Measurements from ENCODE around the gene RPA1. TPM values are rescaled to one million over a fixed set of nuclear protein-coding genes. Genes with fewer than 3 reads are reported as not detected.

The RPA1 gene
- total RNA-seq, 2 experiments from 2014 or later = 314 to 325 TPM

DNA sequence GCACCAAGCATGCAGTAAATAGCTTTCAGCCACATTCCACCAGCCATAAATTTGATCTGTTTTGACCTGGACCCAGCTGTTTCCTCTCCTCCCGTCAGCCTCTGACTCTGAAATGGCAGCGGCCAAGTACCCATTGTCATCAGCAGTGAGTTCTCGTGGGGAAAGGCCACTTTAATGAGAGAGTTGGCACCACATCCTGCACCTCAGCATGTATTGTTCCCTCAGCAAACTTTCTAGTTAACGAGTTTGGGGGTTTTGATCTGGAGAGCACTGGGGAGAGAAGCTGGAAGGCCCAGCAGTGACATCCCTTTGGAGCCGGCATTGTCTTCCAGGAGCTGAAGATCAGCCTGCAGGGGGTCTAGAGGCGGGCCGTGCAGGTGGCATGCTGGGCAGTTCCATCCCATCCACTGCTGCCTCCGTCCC lies 84.9 kb downstream of the RPA1 start:
- no peak for ATAC-seq
- Mint-ChIP-seq H3K4me1 (ENCODE audit: low read depth) (no peaks in the 10 kb centered on the region), H3K4me3 (no peak overlapping the region), H3K36me3 (ENCODE audit: low read depth) (no peaks in the 10 kb centered on the region), H3K9me3 (ENCODE audit: insufficient read depth) (no peaks in the 10 kb centered on the region), H3K27ac (no peak overlapping the region), H3K27me3 (ENCODE audit: low read depth) (peaks cover 11% of the 10 kb centered on the region)
- DNase-seq = no peak
- ChIA-PET CTCF (interaction anchor here (1.2 kb wide), 1 partner anchor 111 kb away, joined by 4 read pairs; no protein-coding TSS in a partner anchor), POLR2A (no interaction called here)

DNA sequence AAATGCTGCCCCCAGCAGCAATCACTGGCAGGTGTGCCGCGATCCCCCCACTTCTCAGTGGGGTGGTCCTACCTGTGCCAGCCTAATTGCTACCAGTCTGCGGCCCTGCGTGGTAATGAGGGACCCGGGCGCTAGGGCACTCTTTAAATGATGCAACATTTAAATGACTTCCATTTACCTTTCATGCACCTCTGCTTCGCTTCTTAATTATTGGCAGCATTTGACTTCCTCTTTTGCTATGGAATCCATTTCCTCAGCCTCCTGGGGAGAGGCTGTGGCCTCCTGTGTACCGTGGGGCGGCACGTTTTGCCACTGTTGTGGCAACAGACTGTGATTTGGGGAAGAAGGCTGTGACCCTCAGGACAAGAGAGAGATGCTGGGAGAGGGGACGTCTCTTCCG lies 86.1 kb downstream of the RPA1 start:
- Mint-ChIP-seq H3K4me1 (ENCODE audit: low read depth) (no peaks in the 10 kb centered on the region), H3K27me3 (ENCODE audit: low read depth) (peaks cover 7% of the 10 kb centered on the region), H3K9me3 (ENCODE audit: insufficient read depth) (no peaks in the 10 kb centered on the region), H3K27ac (no peak overlapping the region), H3K36me3 (ENCODE audit: low read depth) (no peaks in the 10 kb centered on the region), H3K4me3 (no peak overlapping the region)
- DNase-seq = no peak
- POLR2A ChIA-PET = no interaction called here
- ATAC-seq = no peak
- CTCF ChIA-PET = no interaction called here

DNA sequence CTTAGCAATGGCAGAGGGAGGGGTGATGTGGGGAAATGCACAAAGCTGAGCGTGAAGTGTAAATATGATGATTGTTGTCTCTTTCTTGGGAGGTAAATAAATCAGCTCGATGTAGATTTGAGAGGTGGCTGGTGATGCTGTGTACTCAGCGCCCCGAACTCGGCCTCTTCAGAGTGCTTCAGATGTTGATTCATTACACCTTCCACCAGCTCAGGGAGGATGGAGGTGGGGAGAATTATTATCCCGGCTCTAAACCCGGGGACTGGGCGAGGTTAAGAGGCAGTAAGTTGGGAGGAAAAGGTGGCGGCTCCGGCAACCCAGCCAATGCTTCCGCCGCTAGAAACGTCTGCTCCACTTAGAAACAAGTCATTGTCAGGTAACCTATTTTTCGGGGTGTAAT lies 86.5 kb downstream of the RPA1 start:
- no peaks in the 10 kb centered on the region for H3K9me3 Mint-ChIP-seq (ENCODE audit: insufficient read depth)
- no peak overlapping the region for H3K27ac Mint-ChIP-seq
- no peaks in the 10 kb centered on the region for H3K36me3 Mint-ChIP-seq (ENCODE audit: low read depth)
- H3K4me3 Mint-ChIP-seq = no peak overlapping the region
- CTCF ChIA-PET = no interaction called here
- H3K27me3 Mint-ChIP-seq (ENCODE audit: low read depth) = peaks cover 7% of the 10 kb centered on the region
- POLR2A ChIA-PET = no interaction called here
- no peak for DNase-seq
- ATAC-seq = no peak
- no peaks in the 10 kb centered on the region for H3K4me1 Mint-ChIP-seq (ENCODE audit: low read depth)

DNA sequence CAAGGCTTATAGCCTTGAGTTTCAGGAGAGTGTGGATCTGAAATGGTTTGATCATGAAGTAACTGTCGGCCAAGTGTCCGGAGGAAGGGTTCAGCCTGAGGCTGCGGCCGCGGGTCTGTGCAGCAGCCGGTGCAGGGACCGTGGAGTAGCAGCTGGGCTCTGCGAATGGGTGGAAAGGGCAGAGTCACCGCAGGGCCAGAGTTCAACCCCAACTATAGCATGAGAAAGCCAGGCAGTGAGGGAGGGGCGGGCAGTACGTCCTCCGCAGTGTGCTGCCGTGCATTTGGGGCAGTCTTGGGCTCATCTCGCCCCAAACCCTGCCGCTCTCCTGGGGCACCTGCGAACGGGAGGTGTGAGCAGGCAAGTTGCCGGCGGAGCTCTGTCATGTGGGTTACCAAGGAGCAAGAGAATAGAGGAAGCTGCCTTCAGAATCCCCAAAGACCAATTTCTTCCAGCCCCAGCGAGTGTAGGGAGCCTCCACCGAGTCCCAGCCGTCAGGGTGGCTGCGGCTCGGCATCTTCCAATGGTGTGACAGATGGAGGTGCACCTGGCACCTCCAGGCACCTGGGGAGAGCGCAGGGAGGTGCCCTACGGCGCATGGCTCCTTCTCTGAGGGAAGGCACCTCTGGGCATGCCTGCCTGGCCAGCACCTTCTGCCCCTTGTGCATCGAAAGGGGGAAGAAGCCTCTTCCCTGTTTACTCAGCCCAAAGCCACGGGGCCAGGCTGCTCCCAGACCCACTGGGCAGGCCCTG lies 87.3 kb downstream of the RPA1 start:
- Mint-ChIP-seq H3K36me3 (ENCODE audit: low read depth) (no peaks in the 10 kb centered on the region), H3K27ac (no peak overlapping the region), H3K9me3 (ENCODE audit: insufficient read depth) (no peaks in the 10 kb centered on the region), H3K27me3 (ENCODE audit: low read depth) (peaks cover 2% of the 10 kb centered on the region), H3K4me1 (ENCODE audit: low read depth) (no peaks in the 10 kb centered on the region), H3K4me3 (no peak overlapping the region)
- DNase-seq (no peak), ATAC-seq (no peak)
- ChIA-PET POLR2A (no interaction called here), CTCF (no interaction called here)

DNA sequence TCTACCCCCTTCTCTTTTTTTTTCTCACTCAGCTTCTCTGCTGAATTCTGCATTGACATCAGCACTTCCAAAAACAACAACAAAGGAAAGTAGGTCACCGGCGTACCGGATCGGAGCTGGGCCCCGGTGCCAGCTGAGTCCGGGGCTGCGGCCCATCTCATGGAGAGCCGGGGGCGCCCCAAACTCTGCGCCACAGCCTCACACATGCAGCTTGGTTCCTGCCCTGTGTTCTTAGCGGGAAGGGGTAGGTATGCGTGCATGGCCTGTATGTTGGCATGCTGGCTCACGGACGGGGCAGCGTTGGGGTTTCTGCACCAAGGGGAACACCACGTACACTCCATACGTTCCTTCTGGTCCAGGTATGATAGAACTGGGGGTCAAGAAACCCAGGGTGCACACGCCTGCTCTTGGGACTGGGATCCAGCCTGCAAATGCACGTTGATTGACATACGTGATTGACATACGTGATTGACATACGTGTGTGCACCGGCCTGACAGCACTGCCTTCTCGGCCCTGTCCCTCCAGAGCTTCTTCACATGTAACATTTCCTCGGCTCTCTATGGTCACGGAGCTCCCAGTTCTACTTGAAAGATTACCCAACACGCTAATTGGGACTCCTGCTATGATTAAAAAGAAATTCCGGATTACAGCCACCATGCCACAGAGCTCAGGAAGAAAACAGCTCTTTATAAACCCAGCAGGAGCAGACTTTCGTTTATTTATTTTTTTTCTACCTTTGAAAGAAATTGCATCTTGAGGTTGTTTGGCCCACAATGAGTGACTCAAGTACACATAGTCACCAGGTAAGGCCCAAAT lies 88.7 kb downstream of the RPA1 start:
- H3K36me3 Mint-ChIP-seq (ENCODE audit: low read depth) = no peaks in the 10 kb centered on the region
- H3K4me3 Mint-ChIP-seq = no peak overlapping the region
- ChIA-PET CTCF (interaction anchor here (0.6 to 1.2 kb wide), 2 partner anchors 8 to 10 kb away, joined by 3 to 4 read pairs; no protein-coding TSS in a partner anchor), POLR2A (interaction anchor here (0.8 kb wide), 1 partner anchor 8 kb away, joined by 8 read pairs; no protein-coding TSS in a partner anchor)
- H3K27me3 Mint-ChIP-seq (ENCODE audit: low read depth) = peaks cover 2% of the 10 kb centered on the region
- no peaks in the 10 kb centered on the region for H3K4me1 Mint-ChIP-seq (ENCODE audit: low read depth)
- DNase-seq (no peak), ATAC-seq (no peak)
- no peaks in the 10 kb centered on the region for H3K9me3 Mint-ChIP-seq (ENCODE audit: insufficient read depth)
- no peak overlapping the region for H3K27ac Mint-ChIP-seq

DNA sequence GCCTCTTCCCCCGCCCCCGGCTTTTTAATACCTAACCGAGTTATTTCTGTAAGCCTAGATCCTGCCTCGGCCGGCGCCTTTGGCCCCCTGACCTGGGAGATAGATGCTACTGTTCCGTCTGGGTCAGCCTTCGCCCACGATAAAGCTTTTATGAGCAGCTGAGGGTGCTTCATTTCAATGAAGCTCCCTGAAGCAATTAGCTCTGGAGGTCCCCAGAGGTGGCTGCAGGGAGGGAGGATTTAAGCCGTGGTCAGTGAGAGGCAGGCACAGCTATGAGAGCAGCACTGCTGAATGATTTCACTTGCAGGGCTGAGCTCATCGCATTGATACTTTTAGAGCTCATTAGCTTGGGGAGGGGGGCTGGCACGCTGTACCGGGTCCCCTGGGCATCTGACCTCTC lies 89.4 kb downstream of the RPA1 start:
- no peak overlapping the region for H3K27ac Mint-ChIP-seq
- no peaks in the 10 kb centered on the region for H3K4me1 Mint-ChIP-seq (ENCODE audit: low read depth)
- no peaks in the 10 kb centered on the region for H3K9me3 Mint-ChIP-seq (ENCODE audit: insufficient read depth)
- POLR2A ChIA-PET = interaction anchor here (0.8 kb wide), 1 partner anchor 9 kb away, joined by 8 read pairs; no protein-coding TSS in a partner anchor
- ATAC-seq = no peak
- CTCF ChIA-PET = interaction anchor here (0.6 to 1.2 kb wide), 3 partner anchors 9 to 11 kb away, joined by 3 to 4 read pairs (median 3); no protein-coding TSS in a partner anchor
- no peak for DNase-seq
- H3K4me3 Mint-ChIP-seq = no peak overlapping the region
- H3K36me3 Mint-ChIP-seq (ENCODE audit: low read depth) = no peaks in the 10 kb centered on the region
- peaks cover 4% of the 10 kb centered on the region for H3K27me3 Mint-ChIP-seq (ENCODE audit: low read depth)

DNA sequence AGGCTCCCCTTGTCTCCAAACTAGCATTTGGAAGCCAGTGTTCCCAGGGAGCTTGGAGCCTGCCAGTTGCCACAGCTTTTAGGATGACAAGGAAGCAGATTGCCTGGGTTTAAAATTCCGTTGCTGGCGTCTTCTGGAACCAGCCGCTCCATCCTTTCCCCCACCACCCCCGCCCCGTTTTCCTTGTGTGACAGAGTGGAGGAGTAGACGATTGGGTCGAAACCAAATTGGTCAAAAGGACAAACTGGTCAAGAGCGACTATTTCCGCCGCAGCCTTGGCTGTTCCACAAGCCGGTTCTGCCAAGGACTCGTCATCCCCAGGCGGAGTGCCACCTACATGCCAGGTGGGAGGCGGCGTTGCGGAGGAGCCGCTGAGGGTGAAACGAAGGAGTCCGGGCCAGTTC lies 91.1 kb downstream of the RPA1 start:
- no peaks in the 10 kb centered on the region for H3K4me1 Mint-ChIP-seq (ENCODE audit: low read depth)
- no peaks in the 10 kb centered on the region for H3K36me3 Mint-ChIP-seq (ENCODE audit: low read depth)
- no peak for ATAC-seq
- H3K4me3 Mint-ChIP-seq = no peak overlapping the region
- H3K9me3 Mint-ChIP-seq (ENCODE audit: insufficient read depth) = no peaks in the 10 kb centered on the region
- DNase-seq = no peak
- CTCF ChIA-PET = no interaction called here
- H3K27me3 Mint-ChIP-seq (ENCODE audit: low read depth) = peaks cover 2% of the 10 kb centered on the region
- POLR2A ChIA-PET = no interaction called here
- H3K27ac Mint-ChIP-seq = no peak overlapping the region

DNA sequence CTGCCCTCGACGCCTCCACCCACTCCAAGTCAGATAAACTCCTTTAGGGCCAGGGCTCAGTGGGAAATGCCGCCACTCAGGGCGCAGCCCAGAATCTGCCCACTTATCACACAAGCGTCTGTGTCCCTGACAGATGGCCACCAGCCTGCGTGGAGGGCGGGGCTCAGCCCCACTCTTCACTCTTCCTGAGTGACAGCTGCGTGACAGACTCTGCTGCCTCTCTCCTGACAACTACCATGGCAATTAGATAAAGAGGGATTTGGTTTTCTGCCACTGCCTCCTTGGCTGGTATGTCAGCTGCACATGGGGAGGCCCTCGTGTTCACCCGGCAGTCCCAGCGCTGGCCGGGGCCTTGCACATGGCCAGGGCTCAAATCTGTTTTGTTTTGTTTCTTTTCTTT lies 99.2 kb downstream of the RPA1 start:
- H3K9me3 Mint-ChIP-seq (ENCODE audit: insufficient read depth) = no peaks in the 10 kb centered on the region
- H3K27ac Mint-ChIP-seq = no peak overlapping the region
- CTCF ChIA-PET = no interaction called here
- peaks cover 2% of the 10 kb centered on the region for H3K27me3 Mint-ChIP-seq (ENCODE audit: low read depth)
- no peak for DNase-seq
- H3K4me1 Mint-ChIP-seq (ENCODE audit: low read depth) = no peaks in the 10 kb centered on the region
- H3K36me3 Mint-ChIP-seq (ENCODE audit: low read depth) = no peaks in the 10 kb centered on the region
- ATAC-seq = no peak
- H3K4me3 Mint-ChIP-seq = no peak overlapping the region
- POLR2A ChIA-PET = no interaction called here

DNA sequence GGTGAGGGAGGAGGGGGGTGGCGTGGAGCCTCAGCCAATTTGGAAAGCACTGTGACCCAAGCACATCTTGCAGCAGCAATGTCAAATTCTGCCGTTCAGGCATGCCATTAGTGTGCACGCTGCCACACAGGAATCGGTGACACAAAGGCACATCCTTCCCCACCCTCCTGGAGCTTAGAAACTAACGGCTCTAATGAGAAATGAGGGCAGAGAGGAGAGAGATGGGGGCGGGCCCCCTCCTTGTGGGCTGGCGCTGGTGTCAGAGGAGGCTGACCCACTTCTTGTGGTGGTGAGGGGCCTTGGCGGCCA lies 100.5 kb downstream of the RPA1 start:
- ATAC-seq = no peak
- H3K27ac Mint-ChIP-seq = no peak overlapping the region
- no peaks in the 10 kb centered on the region for H3K4me1 Mint-ChIP-seq (ENCODE audit: low read depth)
- DNase-seq = no peak
- no peaks in the 10 kb centered on the region for H3K36me3 Mint-ChIP-seq (ENCODE audit: low read depth)
- no peaks in the 10 kb centered on the region for H3K9me3 Mint-ChIP-seq (ENCODE audit: insufficient read depth)
- CTCF ChIA-PET = interaction anchor here (1.1 kb wide), 1 partner anchor 11 kb away, joined by 3 read pairs; no protein-coding TSS in a partner anchor
- POLR2A ChIA-PET = no interaction called here
- no peak overlapping the region for H3K4me3 Mint-ChIP-seq
- no peaks in the 10 kb centered on the region for H3K27me3 Mint-ChIP-seq (ENCODE audit: low read depth)

DNA sequence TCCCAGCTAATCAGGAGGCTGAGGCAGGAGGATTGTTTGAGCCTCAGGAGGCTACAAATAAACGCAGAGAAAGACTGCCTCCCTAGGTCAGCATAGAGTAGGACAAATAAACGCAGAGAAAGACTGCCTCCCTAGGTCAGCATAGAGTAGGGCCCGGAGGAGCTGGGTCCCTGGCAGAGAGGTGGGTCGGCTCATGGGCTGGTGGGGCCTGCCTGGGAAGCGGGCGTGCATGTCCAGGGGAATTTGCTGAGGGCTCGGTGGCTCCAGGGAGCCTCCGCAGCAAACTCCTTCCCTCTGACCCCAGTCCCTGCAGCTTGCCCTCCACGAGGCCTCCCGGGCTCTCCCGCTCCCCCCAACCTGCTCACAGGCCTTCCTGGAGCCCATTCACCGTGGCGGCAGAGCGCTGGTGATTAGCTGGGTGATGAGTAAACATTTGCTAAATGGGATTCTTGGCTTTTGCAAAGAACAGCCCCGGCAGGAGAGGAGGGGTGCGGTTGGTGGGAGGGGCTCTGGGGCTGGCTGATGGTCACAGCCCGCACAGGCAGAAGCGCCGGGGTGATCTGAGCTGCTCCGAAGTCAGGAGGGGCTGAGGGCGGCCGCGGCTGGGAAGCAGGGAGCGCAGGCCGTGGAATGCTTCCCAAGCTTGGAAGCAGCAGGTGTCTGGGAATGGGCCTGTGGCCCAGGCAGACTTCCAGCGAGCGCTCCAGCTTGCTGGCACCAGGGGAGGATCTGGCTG lies 102.2 kb downstream of the RPA1 start:
- no peaks in the 10 kb centered on the region for H3K36me3 Mint-ChIP-seq (ENCODE audit: low read depth)
- no peak for DNase-seq
- ATAC-seq = no peak
- no peak overlapping the region for H3K27ac Mint-ChIP-seq
- H3K9me3 Mint-ChIP-seq (ENCODE audit: insufficient read depth) = no peaks in the 10 kb centered on the region
- H3K27me3 Mint-ChIP-seq (ENCODE audit: low read depth) = no peaks in the 10 kb centered on the region
- ChIA-PET POLR2A (no interaction called here), CTCF (no interaction called here)
- H3K4me3 Mint-ChIP-seq = no peak overlapping the region
- H3K4me1 Mint-ChIP-seq (ENCODE audit: low read depth) = no peaks in the 10 kb centered on the region

DNA sequence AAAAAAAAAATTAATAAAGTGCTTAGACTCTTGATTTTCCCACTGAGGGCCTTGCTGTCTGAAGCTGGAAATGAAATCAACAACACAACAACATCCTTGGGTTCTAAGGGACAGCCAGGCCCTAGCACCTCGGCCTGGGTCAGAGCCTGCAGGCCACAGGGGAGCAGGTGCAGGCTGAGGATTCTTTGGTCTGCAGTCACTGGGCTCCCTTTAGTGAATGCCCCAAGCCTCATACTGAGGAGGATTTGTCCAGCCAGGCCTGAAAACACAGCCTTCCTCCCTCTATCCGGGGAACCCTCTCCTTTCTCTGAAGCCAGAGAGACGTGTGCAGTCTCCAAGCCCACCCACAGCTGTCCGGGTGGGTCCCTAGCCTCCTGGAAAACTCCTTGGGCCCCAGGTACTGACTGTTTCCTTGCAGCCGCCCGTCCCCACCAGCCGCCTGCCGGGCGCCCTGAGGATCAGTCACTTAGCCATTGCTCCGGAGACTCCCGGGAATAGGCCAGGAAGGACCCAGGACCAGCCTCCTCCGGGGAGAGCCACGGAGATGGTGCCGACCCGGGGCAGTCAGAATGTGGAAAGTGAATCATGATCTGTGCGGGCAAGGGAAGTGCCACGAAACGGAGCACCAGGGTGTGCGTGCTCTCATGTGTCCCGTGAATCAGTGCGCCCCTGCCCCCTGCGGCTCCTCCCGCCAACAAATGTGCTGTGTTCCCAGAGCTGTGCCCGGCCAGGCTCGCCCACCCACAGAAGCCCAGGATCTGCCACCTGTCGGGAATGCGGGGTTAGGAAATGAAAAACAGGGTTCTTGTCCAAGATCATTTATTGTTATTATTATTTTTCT lies 104.3 kb downstream of the RPA1 start:
- H3K27me3 Mint-ChIP-seq (ENCODE audit: low read depth) = no peaks in the 10 kb centered on the region
- no peaks in the 10 kb centered on the region for H3K4me1 Mint-ChIP-seq (ENCODE audit: low read depth)
- no peaks in the 10 kb centered on the region for H3K9me3 Mint-ChIP-seq (ENCODE audit: insufficient read depth)
- no peak overlapping the region for H3K4me3 Mint-ChIP-seq
- POLR2A ChIA-PET = no interaction called here
- CTCF ChIA-PET = no interaction called here
- H3K27ac Mint-ChIP-seq = no peak overlapping the region
- no peak for DNase-seq
- ATAC-seq = no peak
- no peaks in the 10 kb centered on the region for H3K36me3 Mint-ChIP-seq (ENCODE audit: low read depth)

All from activated CD8-positive, alpha-beta T cell treated with anti-CD3 and anti-CD28 coated beads, Interleukin-2, amount 10 ng/mL, durations not matched to agents 7 days and 5 days (primary cell).